HCT116 (cell line): ENCODE measurements around the gene P4HTM.
A peak's percentile ranks its signal among the peaks of the same experiment; 100 is the strongest.

Experiments
- EZH2 ChIP-seq: fragments of 200-600 bp; sonication (generic); IDR thresholded peaks from 2 replicates; pipeline ENCODE4 v1.6.1; 2017; ENCODE audit warnings: antibody characterized with exemption, mixed run types
- POLR2AphosphoS5 ChIP-seq: IDR thresholded peaks from 2 replicates; pipeline ENCODE4 v1.6.1; 2011; ENCODE audit warnings: mild to moderate bottlenecking, low read depth, low read length, moderate library complexity
- SP1 ChIP-seq: IDR thresholded peaks from 2 replicates; pipeline ENCODE4 v1.6.1; 2012; ENCODE audit warnings: low read depth
- TF ChIP-seq, protein P1 (sequence below): IDR thresholded peaks from 2 replicates; pipeline ENCODE4 v1.6.1; 2011; ENCODE audit warnings: mild to moderate bottlenecking, low read length, moderate library complexity; ENCODE audit not compliant: insufficient replicate concordance; ENCODE audit errors: extremely low read depth

GRCh38 chr3:49007771-49008528 lies 17.9 kb downstream of the P4HTM start:
- TF ChIP-seq EZH2 (no peak), POLR2AphosphoS5 (peak; percentile 34), SP1 (no peak)
- TF ChIP-seq, protein P1, sequence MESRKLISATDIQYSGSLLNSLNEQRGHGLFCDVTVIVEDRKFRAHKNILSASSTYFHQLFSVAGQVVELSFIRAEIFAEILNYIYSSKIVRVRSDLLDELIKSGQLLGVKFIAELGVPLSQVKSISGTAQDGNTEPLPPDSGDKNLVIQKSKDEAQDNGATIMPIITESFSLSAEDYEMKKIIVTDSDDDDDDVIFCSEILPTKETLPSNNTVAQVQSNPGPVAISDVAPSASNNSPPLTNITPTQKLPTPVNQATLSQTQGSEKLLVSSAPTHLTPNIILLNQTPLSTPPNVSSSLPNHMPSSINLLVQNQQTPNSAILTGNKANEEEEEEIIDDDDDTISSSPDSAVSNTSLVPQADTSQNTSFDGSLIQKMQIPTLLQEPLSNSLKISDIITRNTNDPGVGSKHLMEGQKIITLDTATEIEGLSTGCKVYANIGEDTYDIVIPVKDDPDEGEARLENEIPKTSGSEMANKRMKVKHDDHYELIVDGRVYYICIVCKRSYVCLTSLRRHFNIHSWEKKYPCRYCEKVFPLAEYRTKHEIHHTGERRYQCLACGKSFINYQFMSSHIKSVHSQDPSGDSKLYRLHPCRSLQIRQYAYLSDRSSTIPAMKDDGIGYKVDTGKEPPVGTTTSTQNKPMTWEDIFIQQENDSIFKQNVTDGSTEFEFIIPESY, result peak; percentile 5
